Measurements from ENCODE around the gene TUBGCP6. TPM values are rescaled to one million over a fixed set of nuclear protein-coding genes. Genes with fewer than 3 reads are reported as not detected.

Gene TUBGCP6
- total and polyA plus RNA-seq, 4 donors, result 26.5 to 57.8 (median 46.4) TPM

- no peaks in the 10 kb centered on the region for H3K27me3 ChIP-seq (ENCODE audit: control insufficient read depth in 3 of 3, insufficient read depth in 3 of 3, low read length in 2 of 3)
- DNase-seq, result no peak
- 60 to 75% methylated on average over 39 of the region's 39 CpGs for WGBS, 2 donors
- peaks cover 0 to 14% (median 5%) of the 10 kb centered on the region in 5 donors for H3K4me1 ChIP-seq (ENCODE audit: control insufficient read depth in 5 of 5, insufficient read depth in 5 of 5, low read length in 5 of 5)
- H3K36me3 ChIP-seq (ENCODE audit: control insufficient read depth in 4 of 4, insufficient read depth in 4 of 4, low read length in 4 of 4), result no peaks in the 10 kb centered on the region
- H3K4me3 ChIP-seq, result no peak overlapping the region
- peaks cover 0 to 6% (median 0%) of the 10 kb centered on the region in 4 donors for H3K9me3 ChIP-seq (ENCODE audit: control insufficient read depth in 4 of 4, insufficient read depth in 3 of 4, low read length in 3 of 4)
- H3K27ac ChIP-seq (ENCODE audit: low read depth in 1 of 2, low read length in 1 of 2), result no peak overlapping the region
- ATAC-seq (ENCODE audit: insufficient read depth, low FRiP score), result no peak
- no peak overlapping the region for H3K9ac ChIP-seq (ENCODE audit: insufficient read depth in 1 of 2, low read length in 2 of 2)
- no peak for TF ChIP-seq CTCF (IDR thresholded peaks at IDR 0.05; ENCODE audit: control extremely low read depth, extremely low read depth)
Observed at GRCh38 chr22:50179937-50180726, 64.7 kb downstream of the TUBGCP6 start.

- ATAC-seq (ENCODE audit: insufficient read depth, low FRiP score) (no peak), DNase-seq (no peak)
- Histone ChIP-seq H3K9ac (ENCODE audit: insufficient read depth in 1 of 2, low read length in 2 of 2) (no peak overlapping the region), H3K27ac (ENCODE audit: low read depth in 1 of 2, low read length in 1 of 2) (no peak overlapping the region), H3K36me3 (ENCODE audit: control insufficient read depth in 4 of 4, insufficient read depth in 4 of 4, low read length in 4 of 4) (no peaks in the 10 kb centered on the region), H3K27me3 (ENCODE audit: control insufficient read depth in 3 of 3, insufficient read depth in 3 of 3, low read length in 2 of 3) (no peaks in the 10 kb centered on the region), H3K9me3 (ENCODE audit: control insufficient read depth in 4 of 4, insufficient read depth in 3 of 4, low read length in 3 of 4) (peaks cover 0 to 6% (median 0%) of the 10 kb centered on the region in 4 donors), H3K4me1 (ENCODE audit: control insufficient read depth in 5 of 5, insufficient read depth in 5 of 5, low read length in 5 of 5) (peaks cover 0 to 5% (median 0%) of the 10 kb centered on the region in 5 donors), H3K4me3 (no peak overlapping the region)
- TF ChIP-seq CTCF (IDR thresholded peaks at IDR 0.05; ENCODE audit: control extremely low read depth, extremely low read depth), result no peak
- WGBS, 2 donors, result 86 to 87% methylated on average over 63 to 64 of the region's 64 CpGs
Observed at GRCh38 chr22:50178871-50179869, 65.7 kb downstream of the TUBGCP6 start.

GRCh38 chr22:50178471-50178864, 66.4 kb downstream of the TUBGCP6 start:
- TF ChIP-seq CTCF (IDR thresholded peaks at IDR 0.05; ENCODE audit: control extremely low read depth, extremely low read depth), result no peak
- ATAC-seq (ENCODE audit: insufficient read depth, low FRiP score) (no peak), DNase-seq (no peak)
- Histone ChIP-seq H3K9me3 (ENCODE audit: control insufficient read depth in 4 of 4, insufficient read depth in 3 of 4, low read length in 3 of 4) (peaks cover 0 to 6% (median 0%) of the 10 kb centered on the region in 4 donors), H3K36me3 (ENCODE audit: control insufficient read depth in 4 of 4, insufficient read depth in 4 of 4, low read length in 4 of 4) (no peaks in the 10 kb centered on the region), H3K9ac (ENCODE audit: insufficient read depth in 1 of 2, low read length in 2 of 2) (no peak overlapping the region), H3K27ac (ENCODE audit: low read depth in 1 of 2, low read length in 1 of 2) (no peak overlapping the region), H3K4me1 (ENCODE audit: control insufficient read depth in 5 of 5, insufficient read depth in 5 of 5, low read length in 5 of 5) (peaks cover 0 to 5% (median 0%) of the 10 kb centered on the region in 5 donors), H3K4me3 (no peak overlapping the region), H3K27me3 (ENCODE audit: control insufficient read depth in 3 of 3, insufficient read depth in 3 of 3, low read length in 2 of 3) (no peaks in the 10 kb centered on the region)
- WGBS, 2 donors, result 54 to 65% methylated on average over 20 to 22 of the region's 22 CpGs

Measured in lung (tissue), 12 donors.